RKO (cell line): ENCODE results near the gene PEAK1.
A peak's percentile ranks its signal among the peaks of the same experiment; 100 is the strongest.
"Not testable (repeated sequence)": the region's sequence is repeated elsewhere in the genome, so short reads cannot be mapped to it uniquely, and the experiment has no call there.

Source experiments
- DNase-seq: peaks from one replicate; pipeline ENCODE4 v3.0.0-alpha.2; 2016; ENCODE audit warnings: low spot score

Gene PEAK1

GRCh38 chr15:77226652-77227051, 193.3 kb downstream of the PEAK1 start:
- no peak for DNase-seq

- no peak for DNase-seq
Observed at GRCh38 chr15:77225646-77226045, 194.3 kb downstream of the PEAK1 start.

- no peak for DNase-seq
Observed at GRCh38 chr15:77225088-77225487, 194.8 kb downstream of the PEAK1 start.

- DNase-seq = no peak
Observed at GRCh38 chr15:77224352-77224751, 195.6 kb downstream of the PEAK1 start.

GRCh38 chr15:77221708-77222107, 198.2 kb downstream of the PEAK1 start:
- DNase-seq = no peak

- DNase-seq = no peak
Observed at GRCh38 chr15:77221174-77221573, 198.7 kb downstream of the PEAK1 start.

GRCh38 chr15:77219841-77220240, 200.1 kb downstream of the PEAK1 start:
- DNase-seq = no peak

GRCh38 chr15:77209221-77209620, 210.7 kb downstream of the PEAK1 start:
- no peak for DNase-seq

- no peak for DNase-seq
Observed at GRCh38 chr15:77208241-77208640, 211.7 kb downstream of the PEAK1 start.

GRCh38 chr15:77201665-77202064, 218.2 kb downstream of the PEAK1 start:
- no peak for DNase-seq

GRCh38 chr15:77196381-77196780, 223.5 kb downstream of the PEAK1 start:
- DNase-seq = no peak

- DNase-seq = no peak
Observed at GRCh38 chr15:77195586-77195985, 224.3 kb downstream of the PEAK1 start.

GRCh38 chr15:77192451-77192850, 227.5 kb downstream of the PEAK1 start:
- no peak for DNase-seq

- no peak for DNase-seq
Observed at GRCh38 chr15:77191230-77191834, 228.6 kb downstream of the PEAK1 start.

- DNase-seq = no peak
Observed at GRCh38 chr15:77187751-77188464, 232.0 kb downstream of the PEAK1 start.

GRCh38 chr15:77186594-77187011, 233.3 kb downstream of the PEAK1 start:
- peak; percentile 20 for DNase-seq

GRCh38 chr15:77185242-77185785, 234.6 kb downstream of the PEAK1 start:
- DNase-seq = no peak

- DNase-seq = not testable (repeated sequence)
Observed at GRCh38 chr15:77184352-77184751, 235.6 kb downstream of the PEAK1 start.

- no peak for DNase-seq
Observed at GRCh38 chr15:77183066-77183465, 236.8 kb downstream of the PEAK1 start.

- no peak for DNase-seq
Observed at GRCh38 chr15:77181305-77182074, 238.4 kb downstream of the PEAK1 start.

- no peak for DNase-seq
Observed at GRCh38 chr15:77180757-77181156, 239.1 kb downstream of the PEAK1 start.

GRCh38 chr15:77180270-77180669, 239.6 kb downstream of the PEAK1 start:
- DNase-seq = no peak

- DNase-seq = no peak
Observed at GRCh38 chr15:77179541-77179998, 240.3 kb downstream of the PEAK1 start.
